GM18505 (cell line): ENCODE measurements around the gene DLG1.
"Not testable (repeated sequence)": the region's sequence is repeated elsewhere in the genome, so short reads cannot be mapped to it uniquely, and the experiment has no call there.

Experiments
- ATAC-seq: cut with Tn5 transposase; IDR thresholded peaks from one replicate; pipeline ENCODE4 v1.9.1; 2021; ENCODE audit not compliant: unreplicated experiment
- POLR2A ChIP-seq: IDR thresholded peaks from 4 replicates; pipeline ENCODE4 v1.6.1; 2011; ENCODE audit warnings: borderline replicate concordance; ENCODE audit not compliant: insufficient read depth, insufficient read length; ENCODE audit errors: extremely low read depth

The DLG1 gene

DNA sequence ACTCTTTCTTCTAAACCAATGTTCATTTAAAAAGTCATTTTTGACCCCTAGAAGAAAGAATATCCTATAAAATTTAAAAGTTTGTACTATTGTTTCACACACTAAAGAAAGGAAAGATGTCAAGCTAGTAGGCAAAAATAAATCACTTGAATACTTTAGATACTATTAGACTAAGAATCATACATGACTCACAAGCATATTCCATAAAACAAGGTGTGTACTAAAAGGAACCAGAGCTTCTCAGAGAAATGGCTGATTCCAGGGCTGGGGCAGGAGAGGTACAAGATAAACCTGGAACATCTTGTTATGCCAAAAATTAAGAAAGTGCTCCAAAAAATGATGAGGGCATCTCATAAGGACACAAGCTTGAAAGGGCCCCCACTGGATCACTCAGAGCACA lies 8.7 kb downstream of the DLG1 start:
- ATAC-seq, result no peak
- no peak for TF ChIP-seq POLR2A

DNA sequence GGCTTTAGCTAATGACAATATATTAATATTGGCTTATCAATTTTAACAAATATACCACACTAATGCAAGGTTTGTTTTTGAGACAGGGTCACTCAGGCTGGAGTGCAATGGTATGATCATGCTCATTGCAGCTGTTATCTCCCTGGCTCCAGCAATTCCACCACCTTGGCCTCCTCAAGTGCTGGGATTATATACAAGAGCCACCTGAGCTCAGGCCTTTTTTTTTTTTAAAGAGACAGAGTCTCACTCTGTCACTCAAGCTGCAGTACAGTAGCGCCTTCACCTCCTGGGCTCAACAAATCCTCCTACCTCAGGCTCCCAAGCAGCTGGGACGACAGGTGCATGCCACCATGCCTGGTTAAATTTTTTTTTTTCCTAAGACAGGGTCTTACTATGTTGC lies 11.7 kb downstream of the DLG1 start:
- no peak for TF ChIP-seq POLR2A
- ATAC-seq, result no peak

DNA sequence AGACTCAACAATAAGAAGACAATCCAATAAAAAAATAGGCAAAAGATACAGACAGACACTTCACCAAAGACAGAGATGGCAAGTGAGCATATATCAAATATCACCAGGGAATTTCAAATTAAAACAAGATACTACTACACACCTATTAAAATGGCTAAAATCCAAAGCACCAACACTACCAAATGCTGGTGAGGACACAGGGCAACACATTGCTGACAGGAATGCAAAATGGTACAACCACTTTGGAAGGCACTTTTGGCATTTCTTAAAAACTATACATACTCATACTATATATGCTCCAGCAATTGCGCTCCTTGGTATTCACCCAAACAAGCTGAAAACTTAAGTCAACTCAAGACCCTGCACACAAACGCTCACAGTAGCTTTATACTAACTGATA lies 12.9 kb downstream of the DLG1 start:
- no peak for ATAC-seq
- TF ChIP-seq POLR2A, result no peak

DNA sequence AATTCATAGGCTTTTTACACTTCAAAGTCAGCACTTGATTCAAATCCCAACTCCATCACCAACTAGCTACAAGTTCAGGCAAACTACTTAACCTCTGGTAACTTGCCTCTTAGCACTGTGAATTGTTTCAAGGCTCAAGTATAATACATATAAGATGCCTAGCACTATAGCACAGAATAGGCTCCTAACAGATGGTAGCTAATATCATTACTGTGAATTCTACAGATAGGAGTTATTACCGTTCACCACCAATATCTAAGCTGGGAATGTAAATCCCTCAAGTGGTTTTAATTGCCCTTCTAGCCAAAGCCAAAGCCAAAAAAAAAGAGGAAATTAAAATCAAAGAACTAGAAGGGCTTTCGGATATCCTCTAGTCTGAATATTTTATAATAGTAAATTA lies 15.4 kb downstream of the DLG1 start:
- no peak for ATAC-seq
- no peak for TF ChIP-seq POLR2A

DNA sequence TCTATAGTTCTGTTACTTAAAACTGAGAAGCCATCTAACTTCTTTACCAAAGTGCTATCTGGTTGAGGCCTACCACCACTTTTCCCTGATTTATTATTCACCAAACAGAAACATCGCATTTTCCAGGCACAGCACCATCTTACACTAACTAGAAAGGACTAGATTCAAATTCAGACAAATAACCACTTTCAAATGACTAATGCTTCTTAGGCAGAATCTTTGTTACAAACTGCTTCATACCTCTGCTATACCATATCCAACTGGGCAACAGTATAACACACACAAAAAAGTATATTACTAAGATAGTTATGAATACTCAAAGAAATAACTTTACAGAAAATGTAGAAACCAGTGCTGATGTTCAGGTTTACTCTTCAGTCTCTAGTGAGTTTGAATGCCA lies 16.6 kb downstream of the DLG1 start:
- no peak for ATAC-seq

DNA sequence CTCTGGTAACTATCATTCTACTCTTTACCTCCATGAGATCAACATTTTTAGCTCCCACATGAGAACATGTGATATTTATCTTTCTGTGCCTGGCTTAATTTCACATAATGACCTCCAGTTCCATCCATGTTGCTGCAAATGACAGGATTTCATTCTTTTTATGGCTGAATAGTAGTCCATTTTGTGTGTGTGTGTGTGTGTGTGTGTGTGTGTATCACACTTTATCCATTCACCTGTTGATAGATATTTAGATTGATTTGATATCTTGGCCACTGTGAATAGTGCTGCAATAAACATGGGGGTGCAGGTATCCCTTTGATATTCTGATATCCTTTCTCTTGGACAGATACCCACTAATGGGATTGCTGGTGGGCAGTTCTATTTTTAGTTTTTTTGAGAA lies 18.3 kb downstream of the DLG1 start:
- TF ChIP-seq POLR2A, result no peak
- no peak for ATAC-seq

More for the DNA sequence above, 16.6 kb downstream of the DLG1 start:
- no peak for TF ChIP-seq POLR2A

DNA sequence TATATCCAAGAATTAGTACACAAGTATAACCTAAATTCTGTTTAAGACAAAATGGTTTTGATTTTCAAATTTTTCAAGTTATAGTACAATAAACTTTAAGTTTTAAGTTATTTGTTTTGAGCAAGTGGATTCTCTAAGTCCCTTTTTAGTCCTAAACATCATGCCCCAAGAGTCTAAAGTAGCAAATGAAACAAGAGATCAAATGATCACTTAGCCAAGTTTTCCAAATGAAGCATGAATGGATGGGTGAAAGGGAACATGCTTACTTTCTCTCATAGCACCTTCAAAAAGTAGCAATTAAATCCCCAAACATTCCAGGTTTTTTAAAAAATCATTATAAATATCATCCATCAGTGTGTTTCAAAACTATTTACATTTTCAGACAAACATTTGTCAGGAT lies 19.5 kb downstream of the DLG1 start:
- no peak for ATAC-seq
- TF ChIP-seq POLR2A, result no peak

DNA sequence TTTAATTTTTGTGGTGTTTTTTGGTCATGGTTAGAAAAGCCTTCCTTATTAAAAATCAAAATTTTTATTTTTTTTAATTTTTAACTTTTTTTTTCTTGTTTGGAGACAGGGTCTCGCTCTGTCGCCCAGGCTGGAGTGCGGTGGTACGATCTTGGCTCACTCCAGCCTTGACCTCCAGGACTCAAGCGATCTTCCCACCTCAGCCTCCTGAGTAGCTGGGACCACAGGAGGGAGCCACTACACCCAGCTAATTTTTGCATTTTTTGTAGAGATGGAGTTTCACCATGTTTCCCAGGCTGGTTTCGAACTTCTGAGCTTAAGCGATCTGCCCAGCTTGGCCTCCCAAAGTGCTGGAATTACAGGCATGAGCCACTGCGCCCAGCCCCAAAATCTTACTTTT lies 21.6 kb downstream of the DLG1 start:
- not testable (repeated sequence) for ATAC-seq

DNA sequence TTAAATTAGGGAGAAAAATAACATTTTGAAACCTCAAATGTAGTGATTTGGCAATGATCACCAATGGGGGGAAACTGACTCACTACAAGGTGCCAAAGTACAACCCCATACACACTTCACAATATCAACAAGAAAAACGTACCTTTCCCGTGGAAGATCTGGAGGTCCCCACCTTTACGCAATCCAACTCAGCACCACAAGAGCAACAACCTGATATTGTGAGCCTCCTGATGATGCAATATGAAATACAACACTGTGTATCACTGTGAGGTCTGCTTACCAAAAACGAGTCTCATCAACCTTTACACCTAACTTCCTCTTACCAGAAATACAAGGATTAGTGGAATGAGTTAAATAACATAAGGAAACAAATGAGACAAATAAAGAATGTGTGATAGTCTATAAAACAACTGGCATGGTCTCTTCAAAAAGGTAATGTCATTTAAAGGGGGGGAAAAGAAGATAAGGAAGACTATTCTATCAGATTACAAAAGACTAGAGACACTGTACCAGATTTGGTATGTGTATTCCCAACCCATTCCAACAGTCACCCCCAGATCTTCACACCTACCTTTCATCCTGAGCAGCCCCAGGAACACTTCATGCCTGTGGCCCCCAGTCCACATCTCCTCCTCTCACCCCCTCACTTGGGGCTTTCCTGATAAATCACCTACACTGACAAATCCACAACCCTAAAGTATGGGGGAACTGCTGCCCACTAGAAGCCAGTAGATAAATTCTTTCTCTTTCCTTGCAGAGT lies 27.7 kb downstream of the DLG1 start:
- no peak for ATAC-seq
- TF ChIP-seq POLR2A, result no peak

DNA sequence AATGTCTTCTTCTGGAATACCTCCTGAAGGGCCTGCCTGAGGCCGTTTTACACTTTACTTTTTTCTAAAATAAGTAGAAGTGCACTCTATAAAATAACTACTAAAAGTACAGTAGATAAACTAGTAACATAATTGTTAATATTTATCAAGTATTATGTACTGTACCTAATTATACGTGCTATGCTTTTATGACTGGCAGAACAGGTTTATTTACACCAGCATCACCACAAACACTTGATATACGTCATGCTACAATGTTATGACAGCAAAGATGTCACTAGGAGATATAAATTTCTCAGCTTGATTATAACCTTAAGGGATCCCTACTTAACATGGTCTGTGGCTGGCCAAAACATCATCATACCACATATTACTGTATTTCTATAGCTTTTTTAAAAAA lies 29.4 kb downstream of the DLG1 start:
- no peak for TF ChIP-seq POLR2A
- ATAC-seq, result no peak

DNA sequence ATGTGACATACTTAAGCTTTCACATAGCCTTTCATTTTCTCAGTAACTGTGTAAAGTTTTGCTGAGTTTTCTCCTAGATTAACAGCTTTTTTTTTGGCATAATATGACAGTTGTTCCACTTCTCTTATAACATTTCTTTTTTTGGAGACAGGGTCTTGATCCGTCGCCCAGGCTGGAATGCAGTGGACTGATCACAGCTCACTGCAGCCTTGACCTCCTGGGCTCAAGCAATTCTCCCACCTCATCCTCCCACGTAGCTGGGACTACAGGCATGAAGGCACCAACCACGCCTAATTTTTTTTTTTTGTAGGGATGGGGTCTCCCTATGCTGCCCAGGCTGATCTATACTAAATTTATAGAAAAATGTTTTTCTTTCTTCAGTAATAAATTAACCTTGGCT lies 30.1 kb downstream of the DLG1 start:
- TF ChIP-seq POLR2A, result no peak

DNA sequence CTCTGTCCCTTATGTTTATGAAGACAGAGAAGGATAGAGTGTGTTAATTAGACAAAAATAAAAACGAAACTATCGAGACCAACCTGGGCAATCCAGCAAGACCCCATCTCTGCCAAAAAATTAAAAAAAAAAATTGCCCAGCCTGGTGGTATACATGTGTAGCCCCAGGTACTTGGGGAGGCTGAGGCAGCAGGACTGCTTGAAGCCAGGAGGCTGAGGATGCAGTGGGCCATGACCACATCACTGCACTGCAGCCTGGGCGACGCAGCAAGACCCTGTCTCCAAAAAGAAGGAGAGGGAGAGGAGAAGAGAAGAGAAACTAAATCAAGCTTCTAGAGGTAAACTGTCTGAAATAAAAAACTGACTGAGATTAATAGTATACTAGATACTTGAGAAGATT lies 32.1 kb downstream of the DLG1 start:
- no peak for TF ChIP-seq POLR2A
- ATAC-seq, result no peak

More for the DNA sequence above, 30.1 kb downstream of the DLG1 start:
- ATAC-seq, result no peak

DNA sequence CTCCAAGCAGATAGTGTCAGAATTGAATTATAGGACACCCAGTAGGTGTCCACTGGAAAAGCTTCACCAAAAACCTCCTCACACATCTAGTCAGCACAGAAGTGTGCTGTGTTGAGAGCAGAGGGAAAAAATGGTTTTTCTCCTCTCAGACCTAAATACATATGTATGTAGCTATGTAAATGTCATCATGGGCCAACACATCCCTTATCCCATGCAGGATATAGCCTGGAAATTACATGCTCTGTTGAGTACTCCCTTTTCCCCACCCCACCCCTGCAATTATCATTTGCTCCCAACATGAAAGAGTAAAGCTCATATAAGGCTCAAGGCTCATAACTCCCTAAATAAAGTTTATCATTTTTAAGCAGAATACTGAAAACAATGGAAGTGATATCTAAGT lies 35.7 kb downstream of the DLG1 start:
- no peak for ATAC-seq

DNA sequence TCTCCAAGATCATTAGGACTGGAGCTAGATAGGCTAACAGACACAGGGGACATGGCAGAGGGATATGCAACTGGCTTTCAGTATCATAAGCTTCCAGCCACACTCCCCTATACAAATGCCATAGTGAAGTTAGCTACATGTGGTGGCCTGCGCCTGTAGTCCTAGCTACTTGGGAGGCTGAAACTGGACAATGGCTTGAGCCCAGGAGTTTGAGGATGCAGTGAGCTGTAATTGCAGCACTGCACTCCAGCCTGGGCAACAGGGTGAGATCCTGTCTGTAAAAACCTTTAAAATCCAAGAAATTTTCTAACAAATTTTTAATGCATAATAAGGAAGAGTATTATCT lies 37.3 kb downstream of the DLG1 start:
- no peak for TF ChIP-seq POLR2A
- no peak for ATAC-seq

More for the DNA sequence above, 35.7 kb downstream of the DLG1 start:
- TF ChIP-seq POLR2A, result no peak

DNA sequence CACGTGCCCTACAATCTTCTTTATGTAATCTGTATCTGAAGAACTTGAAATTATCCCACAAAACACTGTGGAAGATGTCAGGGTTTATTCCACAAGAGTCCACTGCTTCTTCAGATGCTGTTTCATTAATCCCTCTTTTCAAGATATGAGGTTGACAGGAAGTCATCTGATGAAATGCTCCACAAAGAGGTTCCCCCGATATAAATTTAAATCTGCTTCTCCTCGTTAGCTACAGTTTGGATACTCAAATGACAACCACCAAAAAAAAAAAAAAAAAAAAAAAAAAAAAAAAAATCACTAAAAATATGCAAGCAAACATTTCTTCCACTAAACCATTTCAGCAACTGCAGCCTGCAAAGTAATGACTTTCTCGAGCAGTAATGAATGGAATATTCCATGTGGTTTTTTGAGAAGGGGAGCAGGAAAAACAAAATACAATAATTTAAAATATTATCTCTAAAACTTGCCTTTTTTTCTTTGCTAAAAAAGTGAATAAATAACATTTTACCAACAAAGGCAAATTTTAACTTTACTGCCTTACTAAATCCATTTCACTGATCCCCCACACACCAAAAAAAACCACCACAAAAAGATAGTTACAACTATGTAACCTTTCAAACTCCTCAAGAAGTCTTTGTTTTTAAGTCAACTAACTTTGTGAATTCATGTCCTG lies 37.8 kb downstream of the DLG1 start:
- TF ChIP-seq POLR2A, result no peak
- ATAC-seq, result no peak

DNA sequence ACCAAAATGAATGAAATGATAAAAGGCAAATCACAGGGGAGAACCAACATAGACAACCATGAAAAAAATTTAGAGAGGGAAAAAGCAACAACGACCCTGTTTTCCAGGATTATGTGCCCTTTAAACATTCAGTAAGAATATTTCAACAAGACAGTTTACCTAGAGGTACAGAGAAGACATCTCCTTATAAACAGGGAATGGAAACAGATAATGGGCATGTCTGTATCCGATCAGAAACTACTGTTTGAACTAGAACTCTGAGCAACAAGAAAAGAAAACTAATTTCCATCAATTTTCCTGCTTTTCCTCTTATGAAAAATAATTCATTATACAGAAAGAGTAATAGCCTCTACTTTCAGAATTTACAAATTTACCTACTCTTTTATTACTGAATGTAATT lies 39.3 kb downstream of the DLG1 start:
- no peak for TF ChIP-seq POLR2A
- no peak for ATAC-seq
